Spleen (tissue), 7 donors: Measurements from ENCODE around the gene IRF2BP2.

Experiments
- POLR2A ChIP-seq, 3 donors: fragments of 450-650 bp; IDR thresholded peaks; one replicate each; pipeline ENCODE4 v1.5.1; 2017; ENCODE audit warnings: antibody characterized with exemption in 3 of 3, mild to moderate bottlenecking in 1 of 3
- TF ChIP-seq, protein P1 (sequence below), 11 experiments: fragments of 200-600 bp in 7 of 11; fragments of 450-650 bp in 4 of 11; sonication (generic) in 4 of 11; IDR thresholded peaks in 8 of 11; conservative IDR thresholded peaks in 3 of 11; 1 replicate in 7 of 11; 2 replicates in 4 of 11; pipeline versions ENCODE4 v1.4.0 to v1.8.0; 2016 to 2021; ENCODE audit warnings: antibody characterized with exemption in 11 of 11, inconsistent platforms in 4 of 11, mild to moderate bottlenecking in 1 of 11
- donor health status: DM: no; HTN: no; CAD: no; lungs with moderate emphysema.
- donor health status: DM: no; HTN: no; CAD: no.
- donor health status: DM: no; HTN: no; CAD: no.

DNA sequence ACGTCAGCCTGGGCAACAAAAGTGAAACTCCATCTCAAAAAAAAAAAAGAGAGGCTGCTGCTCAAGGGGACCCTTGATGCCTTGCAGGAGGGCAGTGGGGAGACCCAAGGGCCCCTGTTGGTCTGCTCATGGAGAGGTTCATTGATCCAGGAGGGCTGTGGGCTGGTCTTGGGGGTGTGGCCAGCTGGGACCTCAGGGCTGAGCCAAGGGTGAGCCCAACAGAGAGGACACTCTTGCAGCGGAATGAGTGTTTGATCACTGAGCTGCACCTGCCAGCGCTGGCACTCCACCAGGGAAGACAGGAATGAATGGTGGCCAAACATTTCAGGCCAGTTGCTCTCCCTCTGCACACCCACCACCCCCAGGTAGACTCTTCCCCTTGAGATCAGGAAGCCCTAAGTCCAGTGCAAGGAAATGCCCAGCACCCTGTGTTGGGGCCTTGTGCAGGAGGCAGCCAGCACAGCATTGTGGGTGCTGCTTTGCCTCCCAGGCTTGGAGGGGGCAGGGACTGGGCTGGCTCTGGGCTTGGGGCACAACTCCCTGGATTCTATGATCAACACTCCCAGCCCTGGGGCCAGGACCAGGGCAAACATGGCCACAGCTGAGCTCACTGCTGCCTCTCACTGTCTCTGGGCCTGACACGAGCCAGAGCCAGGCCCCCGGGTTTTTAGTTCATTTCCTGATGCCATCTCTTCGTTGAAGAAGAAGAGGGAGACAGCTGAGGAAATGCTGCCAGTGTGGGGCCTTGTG, 50.7 kb downstream of the IRF2BP2 start:
- TF ChIP-seq, protein P1, sequence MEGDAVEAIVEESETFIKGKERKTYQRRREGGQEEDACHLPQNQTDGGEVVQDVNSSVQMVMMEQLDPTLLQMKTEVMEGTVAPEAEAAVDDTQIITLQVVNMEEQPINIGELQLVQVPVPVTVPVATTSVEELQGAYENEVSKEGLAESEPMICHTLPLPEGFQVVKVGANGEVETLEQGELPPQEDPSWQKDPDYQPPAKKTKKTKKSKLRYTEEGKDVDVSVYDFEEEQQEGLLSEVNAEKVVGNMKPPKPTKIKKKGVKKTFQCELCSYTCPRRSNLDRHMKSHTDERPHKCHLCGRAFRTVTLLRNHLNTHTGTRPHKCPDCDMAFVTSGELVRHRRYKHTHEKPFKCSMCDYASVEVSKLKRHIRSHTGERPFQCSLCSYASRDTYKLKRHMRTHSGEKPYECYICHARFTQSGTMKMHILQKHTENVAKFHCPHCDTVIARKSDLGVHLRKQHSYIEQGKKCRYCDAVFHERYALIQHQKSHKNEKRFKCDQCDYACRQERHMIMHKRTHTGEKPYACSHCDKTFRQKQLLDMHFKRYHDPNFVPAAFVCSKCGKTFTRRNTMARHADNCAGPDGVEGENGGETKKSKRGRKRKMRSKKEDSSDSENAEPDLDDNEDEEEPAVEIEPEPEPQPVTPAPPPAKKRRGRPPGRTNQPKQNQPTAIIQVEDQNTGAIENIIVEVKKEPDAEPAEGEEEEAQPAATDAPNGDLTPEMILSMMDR (IDR thresholded peaks at IDR 0.05 in 8 of 11, conservative IDR thresholded peaks at IDR 0.05 in 3 of 11): no peak
- no peak for TF ChIP-seq POLR2A (IDR thresholded peaks at IDR 0.05)
